Activated CD4-positive, alpha-beta T cell treated with anti-CD3 and anti-CD28 coated beads for 36 hours (primary cell): ENCODE measurements around the gene CFAP100. TPM values are rescaled to one million over a fixed set of nuclear protein-coding genes. Genes with fewer than 3 reads are reported as not detected.
A peak's percentile ranks its signal among the peaks of the same experiment; 100 is the strongest.

ENCODE experiments used
- ATAC-seq: fragments of 200-7000 bp; cut with Tn5 transposase; one replicate; pipeline ENCODE4 v1.10.0; 2021; ENCODE audit warnings: mild to moderate bottlenecking, moderate library complexity
- CTCF ChIA-PET: fragments of 350-600 bp; sonication (Branson Sonifier 250); formaldehyde crosslinking; loops from one replicate; lab custom pipeline; 2021; ENCODE audit warnings: antibody characterized with exemption; lab: Charles Lee
- POLR2A ChIA-PET: fragments of 350-600 bp; sonication (Branson Sonifier 250); formaldehyde crosslinking; loops from one replicate; lab custom pipeline; 2021; ENCODE audit warnings: antibody characterized with exemption, inconsistent platforms; lab: Charles Lee
- DNase-seq: peaks from one replicate; pipeline ENCODE4 v3.0.0-alpha.2; 2020
- H3K27ac Mint-ChIP-seq: one replicate; pipeline ENCODE4 v1.8.0; 2021; ENCODE audit warnings: mixed read lengths
- H3K27me3 Mint-ChIP-seq: one replicate; pipeline ENCODE4 v1.8.0; 2021; ENCODE audit warnings: mixed read lengths
- H3K36me3 Mint-ChIP-seq: one replicate; pipeline ENCODE4 v1.8.0; 2021; ENCODE audit warnings: low read depth, mixed read lengths
- H3K4me1 Mint-ChIP-seq: one replicate; pipeline ENCODE4 v1.8.0; 2021; ENCODE audit warnings: mixed read lengths
- H3K4me3 Mint-ChIP-seq: one replicate; pipeline ENCODE4 v1.8.0; 2021; ENCODE audit warnings: mild to moderate bottlenecking, moderate library complexity, mixed read lengths
- H3K9me3 Mint-ChIP-seq: one replicate; pipeline ENCODE4 v1.8.0; 2021; ENCODE audit warnings: low read depth, mixed read lengths
- intact Hi-C, 2 experiments: fragments of 100-400 bp; cut with DNase I in 1 of 2; cut with micrococcal nuclease in 1 of 2; formaldehyde crosslinking; loops; one replicate each; pipeline versions ENCODE4 v1.14.2 to v1.15.1; 2022 to 2024; cut with DNase I, micrococcal nuclease
- total RNA-seq, 2 experiments: library from RNA; stranded (reverse); gene quantifications; one replicate each; pipeline ENCODE4 v1.2.3, GENCODE V29; 2021

CFAP100 gene
- total RNA-seq, 2 experiments from 2014 or later = not detected

DNA sequence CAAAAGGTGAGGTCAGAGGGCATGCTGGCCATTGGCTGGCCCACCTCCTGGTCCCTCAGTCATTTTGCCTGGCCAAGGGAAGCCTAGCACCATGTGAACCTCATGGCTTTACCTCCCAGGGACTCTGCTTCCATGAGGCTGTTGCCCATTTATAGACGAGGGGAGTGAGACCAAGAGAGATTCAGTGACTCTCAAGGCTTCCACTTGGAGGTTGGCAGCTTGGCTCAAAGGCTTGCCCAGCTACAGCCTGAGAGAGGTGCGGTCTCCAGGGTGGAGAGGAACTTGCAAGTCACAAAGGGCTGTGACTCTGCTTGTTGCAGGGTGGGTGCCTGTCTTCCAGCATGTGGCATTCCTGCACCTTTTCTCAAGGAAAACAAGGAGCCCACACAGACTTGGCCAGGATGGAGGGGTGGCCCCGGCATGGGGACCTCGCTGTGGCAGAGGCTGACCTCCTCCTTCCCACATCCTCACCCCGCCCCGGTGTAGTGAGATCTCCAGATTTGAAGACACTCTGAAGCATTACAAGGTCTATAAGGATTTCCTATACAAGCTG, 24.5 kb downstream of the CFAP100 start:
- no peak overlapping the region for H3K4me3 Mint-ChIP-seq
- intact Hi-C loops = no loop called here
- ChIA-PET CTCF (interaction anchor here (0.8 kb wide), 1 partner anchor 57 kb away, joined by 3 read pairs; no protein-coding TSS in a partner anchor), POLR2A (no interaction called here)
- H3K27ac Mint-ChIP-seq = no peak overlapping the region
- DNase-seq = no peak
- H3K9me3 Mint-ChIP-seq = no peaks in the 10 kb centered on the region
- H3K36me3 Mint-ChIP-seq = no peaks in the 10 kb centered on the region
- peaks cover 9% of the 10 kb centered on the region for H3K27me3 Mint-ChIP-seq
- no peak for ATAC-seq
- no peaks in the 10 kb centered on the region for H3K4me1 Mint-ChIP-seq

DNA sequence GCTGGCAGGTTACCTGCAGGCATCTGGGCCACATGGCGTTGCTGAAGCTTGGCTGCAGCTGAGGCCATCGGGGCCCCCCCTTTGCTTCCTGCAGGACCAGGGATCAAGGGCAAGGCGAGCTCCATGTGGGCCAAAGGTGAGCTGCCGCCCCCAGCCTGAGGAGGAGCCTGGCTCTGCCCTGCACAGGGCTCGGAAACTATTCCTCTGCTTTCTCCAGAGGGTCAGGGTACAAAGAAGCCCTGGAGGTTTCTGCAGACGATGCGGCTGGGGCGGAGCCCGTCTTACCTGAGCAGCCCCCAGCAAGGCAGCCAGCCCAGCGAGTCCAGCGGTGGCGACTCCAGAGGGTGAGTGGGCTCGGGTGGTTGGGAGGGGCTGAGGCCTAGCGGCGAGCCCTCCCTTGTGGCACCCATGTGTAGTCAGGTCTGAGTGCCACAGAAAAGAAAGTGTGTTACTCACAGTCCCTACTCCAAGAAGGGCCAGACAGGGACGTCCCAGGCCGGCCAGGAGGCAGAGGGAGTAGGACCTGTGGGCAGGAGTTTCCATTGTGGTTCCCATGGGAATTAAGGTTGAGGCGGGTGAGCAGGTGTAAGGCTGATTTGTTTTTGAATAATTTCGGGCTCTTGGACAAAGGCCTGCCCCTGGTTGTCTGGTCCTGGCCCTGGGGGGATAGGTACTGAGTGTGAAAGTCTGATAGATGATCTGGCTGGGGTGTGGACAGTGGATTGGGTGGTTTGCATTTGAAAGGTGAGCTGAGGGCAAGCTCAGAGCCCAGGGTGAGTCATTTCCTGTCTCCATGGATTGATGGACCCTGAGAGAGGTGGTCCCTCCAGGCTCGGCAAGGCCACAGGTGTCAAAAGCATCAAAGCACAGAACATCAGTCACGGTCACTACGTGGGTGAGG, 25.4 kb downstream of the CFAP100 start:
- no peak for ATAC-seq
- ChIA-PET POLR2A (no interaction called here), CTCF (interaction anchor here (0.8 kb wide), 1 partner anchor 56 kb away, joined by 3 read pairs; no protein-coding TSS in a partner anchor)
- Mint-ChIP-seq H3K9me3 (no peaks in the 10 kb centered on the region), H3K36me3 (peaks cover 2% of the 10 kb centered on the region), H3K27ac (no peak overlapping the region), H3K4me3 (no peak overlapping the region), H3K27me3 (peaks cover 2% of the 10 kb centered on the region), H3K4me1 (no peaks in the 10 kb centered on the region)
- DNase-seq = no peak
- intact Hi-C loops = no loop called here

DNA sequence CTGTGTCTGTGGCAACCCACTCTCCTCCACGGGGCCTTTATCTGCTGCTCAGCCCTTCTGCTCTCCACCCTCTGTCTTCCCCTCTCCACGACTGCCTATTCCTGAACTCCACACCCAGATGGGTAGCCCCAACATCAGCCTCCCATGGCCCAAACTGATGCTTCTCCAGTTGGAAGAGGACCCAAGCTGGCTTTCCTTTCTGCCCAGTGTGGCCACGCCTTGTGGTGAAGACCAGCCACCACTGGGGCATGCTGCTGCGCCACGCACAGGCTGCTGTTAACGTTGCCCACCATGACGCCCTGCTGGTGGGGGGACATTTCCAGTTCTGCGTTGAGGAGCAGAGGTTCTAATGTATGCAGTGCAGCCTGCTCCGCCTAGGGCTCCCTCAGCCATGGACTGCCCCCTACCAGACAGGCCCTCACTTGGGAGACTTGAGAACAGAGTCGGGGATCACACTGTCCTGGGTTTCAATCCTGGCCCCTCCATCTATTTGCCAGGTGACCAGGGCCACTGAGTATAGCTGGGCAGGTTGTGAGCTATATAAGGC, 26.9 kb downstream of the CFAP100 start:
- ChIA-PET POLR2A (no interaction called here), CTCF (no interaction called here)
- H3K27ac Mint-ChIP-seq = no peak overlapping the region
- H3K27me3 Mint-ChIP-seq = no peaks in the 10 kb centered on the region
- H3K4me3 Mint-ChIP-seq = no peak overlapping the region
- no peak for ATAC-seq
- no peak for DNase-seq
- H3K9me3 Mint-ChIP-seq = peaks cover 6% of the 10 kb centered on the region
- no peaks in the 10 kb centered on the region for H3K4me1 Mint-ChIP-seq
- intact Hi-C loops = no loop called here
- H3K36me3 Mint-ChIP-seq = peaks cover 8% of the 10 kb centered on the region

DNA sequence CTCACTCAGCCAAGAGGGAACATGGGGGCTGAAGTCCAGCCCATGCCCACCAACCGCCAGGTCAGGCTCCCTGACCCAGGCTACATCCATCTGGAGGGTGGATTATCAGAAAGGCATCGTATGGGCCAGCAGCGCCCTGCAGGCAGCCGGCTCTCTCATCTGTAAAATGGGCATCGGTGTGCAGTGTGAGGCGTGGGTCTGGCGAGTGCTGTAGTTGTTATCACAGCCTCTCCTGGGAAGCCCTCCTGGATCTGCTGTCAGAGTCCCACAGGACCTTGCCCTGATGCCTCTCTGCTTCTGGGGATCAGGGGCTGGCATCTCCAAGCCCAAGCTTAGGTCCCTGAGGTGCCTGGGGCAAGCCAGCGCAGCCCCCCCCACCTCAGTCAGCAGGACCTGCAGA, 27.4 kb downstream of the CFAP100 start:
- Mint-ChIP-seq H3K4me3 (no peak overlapping the region), H3K36me3 (peaks cover 8% of the 10 kb centered on the region), H3K27ac (no peak overlapping the region), H3K9me3 (peaks cover 6% of the 10 kb centered on the region), H3K4me1 (no peaks in the 10 kb centered on the region), H3K27me3 (no peaks in the 10 kb centered on the region)
- intact Hi-C loops = no loop called here
- ATAC-seq = no peak
- no peak for DNase-seq
- ChIA-PET POLR2A (no interaction called here), CTCF (no interaction called here)

DNA sequence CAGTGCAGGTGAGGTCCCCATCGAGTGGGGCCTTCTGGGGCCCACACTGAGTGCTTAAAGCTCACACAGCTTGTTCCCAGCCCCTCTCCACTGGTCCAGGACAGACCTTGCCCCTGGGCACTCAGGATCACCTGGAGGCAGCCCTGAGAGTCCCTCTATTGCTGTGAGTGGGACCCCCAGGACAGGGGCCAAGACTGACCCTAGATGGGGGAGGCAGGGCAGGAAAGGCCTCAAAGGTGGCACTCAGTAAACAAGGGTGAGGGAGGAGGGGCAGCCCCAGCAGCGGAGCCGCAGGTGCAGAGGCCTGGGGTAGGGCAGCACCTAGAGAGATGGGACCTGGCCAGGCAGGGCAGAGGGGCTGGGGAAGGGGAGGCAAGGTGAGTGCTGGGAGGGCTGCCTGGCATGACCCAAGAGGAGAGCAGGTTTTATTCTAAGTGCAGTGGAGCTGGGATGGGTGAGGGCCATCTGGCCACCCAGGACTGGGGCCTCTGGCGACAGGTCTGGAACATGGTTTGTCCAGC, 27.9 kb downstream of the CFAP100 start:
- peaks cover 8% of the 10 kb centered on the region for H3K36me3 Mint-ChIP-seq
- H3K4me3 Mint-ChIP-seq = no peak overlapping the region
- peaks cover 6% of the 10 kb centered on the region for H3K9me3 Mint-ChIP-seq
- no peaks in the 10 kb centered on the region for H3K4me1 Mint-ChIP-seq
- H3K27ac Mint-ChIP-seq = no peak overlapping the region
- ATAC-seq (no peak), DNase-seq (no peak)
- no peaks in the 10 kb centered on the region for H3K27me3 Mint-ChIP-seq
- ChIA-PET POLR2A (no interaction called here), CTCF (no interaction called here)
- intact Hi-C loops = no loop called here

DNA sequence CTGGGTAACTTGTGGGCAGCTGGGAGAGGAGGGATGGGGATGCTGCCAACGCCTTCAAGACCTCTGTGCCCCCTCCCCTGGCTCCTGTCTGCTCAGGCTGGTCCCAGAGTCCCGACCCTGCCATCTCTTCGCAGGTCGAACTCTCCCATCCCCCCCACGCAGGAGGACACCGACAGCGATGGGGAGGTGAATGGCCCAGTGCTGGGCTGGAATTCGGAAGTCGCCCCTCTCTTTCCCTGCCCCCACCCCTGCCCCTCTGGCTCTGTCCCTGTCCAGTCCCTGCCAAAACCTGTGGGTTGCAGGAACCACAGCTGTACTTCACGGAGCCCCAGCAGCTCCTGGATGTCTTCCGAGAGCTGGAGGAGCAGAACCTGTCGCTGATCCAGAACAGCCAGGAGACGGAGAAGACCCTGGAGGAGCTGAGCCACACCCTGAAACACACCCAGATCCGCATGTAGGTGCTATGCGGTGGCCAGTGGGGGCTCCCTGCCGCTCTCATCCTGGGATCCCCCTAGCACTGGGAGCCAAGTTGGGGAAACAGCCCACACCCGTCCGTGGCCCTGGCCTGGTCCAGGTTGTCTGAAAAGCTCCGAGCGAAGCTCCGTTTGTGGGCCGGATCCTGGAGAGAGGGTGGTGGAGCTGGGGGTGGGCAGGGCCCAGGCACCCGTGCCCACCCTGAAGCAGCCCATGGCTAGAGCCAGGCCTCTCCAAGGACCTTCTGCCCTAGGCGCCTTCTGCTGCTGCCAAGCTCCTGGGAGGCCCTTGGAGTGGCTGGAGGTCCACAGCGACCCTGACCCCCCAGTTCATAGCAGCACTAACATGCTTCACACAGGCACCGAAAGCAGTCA, 28.7 kb downstream of the CFAP100 start:
- ATAC-seq (no peak), DNase-seq (no peak)
- Mint-ChIP-seq H3K9me3 (peaks cover 6% of the 10 kb centered on the region), H3K27ac (no peak overlapping the region), H3K4me3 (no peak overlapping the region), H3K27me3 (no peaks in the 10 kb centered on the region), H3K4me1 (no peaks in the 10 kb centered on the region), H3K36me3 (peaks cover 8% of the 10 kb centered on the region)
- POLR2A ChIA-PET = interaction anchor here (0.6 kb wide), 1 partner anchor 31 kb away, joined by 3 read pairs; no protein-coding TSS in a partner anchor
- intact Hi-C loops = no loop called here
- CTCF ChIA-PET = no interaction called here

DNA sequence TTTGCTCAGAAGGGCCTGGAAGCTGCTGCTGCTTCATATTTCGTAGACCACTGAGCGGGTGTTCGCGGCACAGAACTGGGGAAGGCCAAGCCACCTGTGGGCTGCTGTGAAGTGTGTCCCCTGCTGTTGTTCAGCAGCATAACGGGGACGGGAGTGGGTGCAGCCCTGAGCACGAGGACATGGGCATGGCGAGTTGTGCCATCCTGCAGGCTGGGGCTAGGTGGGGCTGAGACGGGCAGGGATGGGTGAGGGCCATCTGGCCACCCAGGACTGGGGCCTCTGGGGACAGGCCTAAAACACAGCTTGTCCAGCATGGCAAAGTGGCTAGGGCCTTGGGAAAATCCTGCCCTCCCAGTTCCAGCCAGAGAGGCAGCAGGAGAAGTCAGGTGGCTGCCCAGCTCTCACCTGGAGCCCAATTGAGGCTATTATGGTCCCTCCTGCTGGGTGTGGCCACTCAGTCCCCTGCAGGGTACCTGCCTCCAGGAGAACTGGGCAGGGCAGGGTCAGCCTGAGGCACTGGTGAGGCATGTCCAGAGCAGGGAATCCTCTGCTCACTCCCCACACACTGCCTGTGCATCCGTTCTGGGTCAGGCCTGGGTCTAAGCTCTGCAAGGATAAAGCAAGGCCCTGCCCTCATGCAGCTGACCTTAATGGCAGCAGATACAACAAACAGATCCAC, 29.5 kb downstream of the CFAP100 start:
- ATAC-seq = no peak

DNA sequence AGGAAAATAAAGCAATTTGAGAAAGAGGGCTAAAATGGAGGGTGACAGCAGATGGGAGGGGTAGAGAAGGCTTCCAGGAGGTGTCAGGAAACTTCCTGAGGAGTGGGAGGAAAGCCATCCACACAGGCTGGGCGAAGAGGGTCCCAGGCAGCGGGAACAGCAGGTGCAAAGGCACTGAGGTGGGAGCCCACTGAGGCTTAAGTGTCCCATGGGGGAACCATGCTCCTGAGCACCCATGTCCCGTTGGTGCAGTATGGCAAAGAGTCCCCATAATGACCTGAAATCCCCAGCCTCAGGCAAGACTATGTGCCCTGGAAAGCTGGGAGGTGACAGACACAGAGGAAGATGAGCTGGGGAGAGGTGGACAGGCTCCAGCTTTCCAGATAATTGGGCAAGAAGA, 30.0 kb downstream of the CFAP100 start:
- ATAC-seq = no peak
- CTCF ChIA-PET = interaction anchor here (0.7 kb wide), 1 partner anchor 656 kb away, joined by 3 read pairs; no protein-coding TSS in a partner anchor
- no peak for DNase-seq
- Mint-ChIP-seq H3K9me3 (peaks cover 6% of the 10 kb centered on the region), H3K27ac (no peak overlapping the region), H3K4me3 (no peak overlapping the region), H3K4me1 (no peaks in the 10 kb centered on the region), H3K36me3 (peaks cover 8% of the 10 kb centered on the region), H3K27me3 (no peaks in the 10 kb centered on the region)
- intact Hi-C loops = no loop called here
- POLR2A ChIA-PET = no interaction called here

More for the DNA sequence above, 29.5 kb downstream of the CFAP100 start:
- H3K27ac Mint-ChIP-seq = no peak overlapping the region
- no peaks in the 10 kb centered on the region for H3K27me3 Mint-ChIP-seq
- DNase-seq = no peak
- no peak overlapping the region for H3K4me3 Mint-ChIP-seq
- ChIA-PET CTCF (interaction anchor here (0.7 kb wide), 1 partner anchor 656 kb away, joined by 3 read pairs; no protein-coding TSS in a partner anchor), POLR2A (no interaction called here)
- intact Hi-C loops = no loop called here
- H3K4me1 Mint-ChIP-seq = no peaks in the 10 kb centered on the region
- peaks cover 8% of the 10 kb centered on the region for H3K36me3 Mint-ChIP-seq
- H3K9me3 Mint-ChIP-seq = peaks cover 6% of the 10 kb centered on the region

DNA sequence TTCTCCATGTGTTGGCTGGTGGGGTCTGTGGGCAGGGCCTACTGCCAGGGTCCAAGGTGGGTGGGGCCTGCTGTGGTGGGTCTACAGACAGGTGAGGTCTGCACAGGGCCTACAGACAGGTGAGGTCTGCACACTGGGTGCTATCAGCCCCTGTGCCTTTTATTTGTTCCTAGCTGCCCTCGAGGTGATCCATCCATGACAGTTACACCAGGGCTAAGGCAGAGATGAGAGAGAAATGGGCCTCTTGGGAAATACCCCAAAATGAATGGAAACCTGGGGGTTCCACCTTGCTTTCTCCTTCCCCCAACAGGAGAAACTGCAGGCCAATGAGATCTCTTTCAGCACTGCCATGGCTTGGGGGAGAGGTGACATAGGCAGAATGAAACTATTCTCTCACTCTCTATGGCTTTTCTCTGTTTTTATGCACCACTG, 36.4 kb downstream of the CFAP100 start:
- no peak overlapping the region for H3K27ac Mint-ChIP-seq
- H3K27me3 Mint-ChIP-seq = no peaks in the 10 kb centered on the region
- no peaks in the 10 kb centered on the region for H3K9me3 Mint-ChIP-seq
- DNase-seq (peak; percentile 12), ATAC-seq (peak; percentile 88)
- peaks cover 11% of the 10 kb centered on the region for H3K36me3 Mint-ChIP-seq
- H3K4me3 Mint-ChIP-seq = no peak overlapping the region
- ChIA-PET CTCF (interaction anchor here (0.8 kb wide), 1 partner anchor 16 kb away, joined by 5 read pairs; no protein-coding TSS in a partner anchor), POLR2A (no interaction called here)
- H3K4me1 Mint-ChIP-seq = peaks cover 2% of the 10 kb centered on the region
- intact Hi-C loops = no loop called here

DNA sequence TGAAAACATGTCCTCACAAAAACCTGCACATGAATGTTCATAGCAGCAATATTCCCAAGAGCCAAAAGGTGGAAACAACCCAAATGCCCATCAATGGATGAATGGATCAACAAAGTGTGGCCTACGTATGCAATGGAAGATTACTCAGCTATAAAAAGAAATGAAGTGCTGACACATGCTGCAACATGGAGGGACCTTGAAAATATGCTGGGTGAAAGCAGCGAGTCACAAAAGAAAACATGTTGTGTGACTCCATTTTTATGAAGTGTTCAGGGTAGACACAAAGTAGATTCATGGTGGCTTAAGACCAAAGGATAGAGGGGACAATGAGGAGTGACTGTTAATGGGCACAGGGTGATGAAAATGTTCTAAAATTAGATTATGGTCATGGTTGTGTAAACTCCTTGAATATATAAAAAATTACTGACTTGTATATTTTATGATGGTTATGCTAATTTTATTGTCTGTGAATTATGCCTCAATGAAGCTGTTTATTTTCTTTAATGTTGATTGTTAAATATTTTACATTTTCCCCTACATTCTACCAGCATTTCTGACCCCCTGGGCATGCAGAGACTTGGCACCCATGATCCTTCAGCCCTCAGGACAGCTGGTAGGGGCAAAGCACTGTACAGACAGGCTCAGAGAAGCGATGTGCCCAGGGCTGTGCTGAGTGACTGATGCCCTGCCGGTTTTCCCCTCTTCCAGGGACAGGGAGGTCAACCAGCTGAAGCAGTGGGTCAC, 37.8 kb downstream of the CFAP100 start:
- Mint-ChIP-seq H3K27ac (no peak overlapping the region), H3K9me3 (no peaks in the 10 kb centered on the region), H3K36me3 (peaks cover 18% of the 10 kb centered on the region), H3K27me3 (no peaks in the 10 kb centered on the region), H3K4me1 (peaks cover 2% of the 10 kb centered on the region), H3K4me3 (no peak overlapping the region)
- DNase-seq (no peak), ATAC-seq (no peak)
- CTCF ChIA-PET = no interaction called here
- intact Hi-C loops = no loop called here
- POLR2A ChIA-PET = interaction anchor here (0.6 kb wide), 1 partner anchor 64 kb away, joined by 3 read pairs; no protein-coding TSS in a partner anchor
